Measurements from ENCODE around the gene GPR150.
"Not testable (repeated sequence)": the region's sequence is repeated elsewhere in the genome, so short reads cannot be mapped to it uniquely, and the experiment has no call there.

The GPR150 gene

DNA sequence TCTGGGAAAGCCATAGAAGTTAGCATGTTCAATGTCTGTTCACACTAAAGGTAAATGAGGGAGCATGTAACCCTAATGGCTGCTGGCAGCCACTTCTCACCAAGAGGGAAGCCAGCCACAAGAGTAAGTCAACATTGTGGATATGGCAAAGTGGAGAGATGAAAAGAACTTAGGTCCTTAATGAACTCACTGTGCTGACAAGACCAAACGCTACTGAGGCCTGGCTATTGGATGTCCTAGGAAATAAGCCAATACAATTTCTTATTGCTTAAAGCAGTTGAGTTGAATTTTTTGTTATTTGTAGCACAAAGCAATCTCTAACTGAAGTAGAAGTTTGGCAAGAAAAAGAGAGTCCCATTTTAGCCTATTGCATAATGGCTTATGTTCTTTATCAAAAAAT, 6.8 kb downstream of the GPR150 start:
- no peak for DNase-seq

DNA sequence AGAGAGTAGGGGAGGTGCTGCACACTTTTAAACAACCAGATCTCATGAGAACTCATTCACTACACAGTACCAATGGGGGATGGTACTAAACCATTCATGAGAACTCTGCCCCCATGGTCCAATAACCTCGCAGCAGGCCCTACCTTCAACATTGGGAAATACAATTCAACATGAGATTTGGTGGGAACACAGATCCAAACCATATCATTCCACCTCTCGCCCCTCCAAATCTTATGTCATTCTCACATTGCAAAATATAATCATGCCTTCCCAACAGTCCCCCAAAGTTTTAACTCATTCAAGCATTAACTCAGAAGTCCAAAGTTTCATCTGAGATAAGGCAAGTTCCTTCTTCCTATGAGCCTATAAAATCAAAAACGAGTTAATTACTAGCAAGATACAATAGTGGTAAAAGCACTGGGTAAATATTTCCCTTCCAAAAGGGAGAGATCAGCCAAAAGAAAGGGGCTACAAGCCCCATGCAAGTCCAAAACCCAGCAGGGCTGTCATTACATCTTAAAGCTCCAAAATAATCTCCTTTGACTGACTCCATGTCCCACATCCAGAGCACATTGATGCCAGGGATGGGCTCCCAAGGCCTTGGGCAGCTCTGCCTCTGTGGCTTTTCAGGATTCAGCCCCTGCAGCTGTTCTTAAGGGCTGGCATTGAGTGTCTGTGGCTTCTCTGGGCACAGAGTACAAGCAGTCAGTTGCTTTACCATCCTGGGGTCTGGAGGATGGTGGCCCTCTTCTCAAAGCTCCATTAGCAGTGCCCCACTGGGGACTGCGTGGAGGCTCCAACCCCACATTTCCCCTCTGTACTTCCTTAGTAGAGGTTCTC, 8.3 kb downstream of the GPR150 start:
- no peak for DNase-seq

DNA sequence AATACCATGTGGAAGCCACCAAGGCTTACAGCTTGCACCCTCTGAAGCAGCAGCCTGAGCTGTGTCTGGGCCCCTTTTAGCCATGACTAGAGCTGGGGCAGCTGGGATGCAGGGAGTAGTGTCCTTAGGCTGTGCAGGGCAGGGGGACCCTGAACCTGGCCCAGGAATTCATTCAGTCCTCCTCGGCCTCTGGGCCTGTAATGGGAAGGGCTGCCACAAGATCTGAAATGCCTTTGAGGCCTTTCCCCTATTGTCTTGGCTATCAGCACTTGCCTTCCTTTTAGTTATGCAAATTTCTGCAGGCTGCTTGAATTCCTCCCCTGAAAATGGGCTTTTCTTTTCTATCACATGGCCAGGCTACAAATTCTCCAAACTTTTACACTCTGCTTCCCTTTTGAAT, 9.0 kb downstream of the GPR150 start:
- DNase-seq = no peak

DNA sequence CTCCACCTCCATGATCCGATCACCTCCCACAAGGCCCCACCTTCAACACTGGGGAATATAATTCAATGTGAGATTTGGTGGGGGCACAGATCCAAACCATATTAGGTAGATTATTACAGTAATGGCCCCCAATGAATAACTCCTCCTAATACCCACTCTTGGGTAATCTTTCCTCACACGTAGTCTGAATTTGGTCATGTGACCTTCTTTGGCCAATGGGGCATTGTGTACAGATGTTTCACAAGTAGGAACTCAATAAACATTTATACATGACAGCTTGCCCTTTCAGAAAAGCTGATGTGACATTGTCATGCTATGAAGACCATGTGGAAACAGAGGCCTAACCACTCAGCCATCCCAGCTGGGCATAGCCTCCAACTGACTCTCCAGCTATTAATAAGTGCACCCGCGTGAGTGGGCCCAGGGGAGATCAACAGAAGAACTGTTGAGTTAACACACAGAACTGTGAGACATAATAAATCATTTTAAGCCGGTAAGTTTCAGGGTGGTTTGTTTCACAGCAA, 10.6 kb downstream of the GPR150 start:
- no peak for DNase-seq

DNA sequence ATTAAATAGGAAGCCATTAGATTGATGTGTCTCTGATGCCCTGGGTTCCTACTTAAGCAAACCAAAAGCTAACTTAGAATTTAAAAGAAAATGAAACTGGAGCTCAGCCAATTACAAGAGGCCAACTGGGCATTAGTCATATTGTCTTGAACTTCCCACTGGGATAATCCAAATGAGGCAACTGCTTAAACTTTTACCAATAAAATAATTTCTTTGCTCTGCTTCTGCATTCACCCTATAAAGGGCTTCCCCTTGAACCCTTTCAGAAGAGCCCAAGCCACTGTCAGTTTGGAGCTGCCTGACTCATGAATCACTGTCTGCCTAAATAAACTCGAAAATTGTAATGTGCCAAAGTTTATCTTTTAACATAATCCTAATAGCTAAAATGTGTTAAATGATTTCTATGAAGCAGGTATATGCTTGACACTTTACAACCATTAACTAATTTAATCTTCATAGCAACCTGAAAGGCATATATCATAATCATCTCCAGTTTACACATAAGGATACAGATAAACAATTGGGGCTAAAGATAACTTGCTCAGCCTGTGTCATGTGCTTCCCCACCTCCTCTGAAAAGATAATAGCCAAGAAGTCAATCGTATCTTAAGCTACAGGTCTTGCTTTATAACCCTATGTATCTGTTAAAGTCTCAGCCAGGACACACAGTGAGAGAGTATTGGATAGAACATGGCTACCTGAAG, 11.5 kb downstream of the GPR150 start:
- DNase-seq = no peak

DNA sequence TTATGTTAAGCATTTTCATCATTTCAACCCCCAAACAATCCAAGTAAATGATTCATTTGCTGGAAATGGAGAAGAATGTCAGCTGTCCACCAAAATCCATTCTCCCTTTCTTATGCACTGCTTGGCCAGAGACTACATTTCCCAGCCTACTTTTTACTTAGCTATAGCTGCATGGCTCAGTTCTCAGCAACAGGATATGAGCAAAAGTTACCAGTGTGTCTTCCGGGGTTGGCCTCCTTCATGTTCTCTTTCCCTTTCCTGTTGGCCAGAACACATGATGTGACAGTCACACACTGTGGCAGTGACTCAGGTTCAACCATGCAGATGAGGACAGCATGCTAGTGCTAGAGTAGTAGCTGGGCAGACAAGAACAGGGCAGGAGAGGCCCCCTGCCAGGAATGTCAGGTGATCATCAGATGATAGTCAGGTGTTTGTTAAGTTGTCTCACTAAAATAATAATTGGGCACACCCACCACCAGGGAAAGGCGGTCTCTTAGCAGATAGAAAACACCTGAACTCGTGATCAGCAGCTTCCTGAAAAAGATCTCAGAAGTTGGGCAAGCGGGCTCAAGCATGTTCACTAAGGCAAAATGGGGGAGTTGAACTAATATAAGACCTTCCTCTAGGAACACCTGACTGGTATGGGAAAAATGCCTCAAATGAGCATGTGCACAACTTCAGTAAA, 12.2 kb downstream of the GPR150 start:
- peak; percentile 52 for DNase-seq

DNA sequence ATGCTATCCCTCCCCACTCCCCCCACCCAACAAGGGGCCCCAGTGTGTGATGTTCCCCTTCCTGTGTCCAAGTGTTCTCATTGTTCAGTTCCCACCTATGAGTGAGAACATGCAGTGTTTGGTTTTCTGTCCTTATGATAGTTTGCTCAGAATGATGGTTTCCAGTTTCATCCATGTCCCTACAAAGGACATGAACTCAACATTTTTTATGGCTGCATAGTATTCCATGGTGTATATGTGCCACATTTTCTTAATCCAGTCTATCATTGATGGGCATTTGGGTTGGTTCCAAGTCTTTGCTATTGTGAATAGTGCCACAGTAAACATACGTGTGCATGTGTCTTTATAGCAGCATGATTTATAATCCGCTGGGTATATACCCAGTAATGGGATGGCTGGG, 13.1 kb downstream of the GPR150 start:
- not testable (repeated sequence) for DNase-seq

DNA sequence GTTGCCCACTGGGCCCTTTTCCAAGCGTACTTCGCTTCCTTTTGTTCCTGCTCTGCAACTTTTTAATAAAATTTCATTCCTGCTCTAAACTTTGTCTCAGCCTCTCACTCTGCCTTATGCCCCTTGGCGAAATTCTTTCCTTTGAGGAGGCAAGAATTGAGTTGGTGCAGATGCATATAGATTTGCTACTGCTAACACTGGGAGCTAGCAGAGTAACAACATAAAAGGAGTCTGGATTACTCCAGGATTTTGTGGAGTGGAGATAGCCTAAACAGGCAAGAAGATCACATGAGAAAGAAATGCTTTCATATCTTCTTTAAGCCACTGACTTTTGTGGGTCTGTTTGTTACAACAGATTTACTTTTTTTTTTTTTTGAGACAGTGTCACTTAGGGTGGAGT, 13.8 kb downstream of the GPR150 start:
- no peak for DNase-seq

DNA sequence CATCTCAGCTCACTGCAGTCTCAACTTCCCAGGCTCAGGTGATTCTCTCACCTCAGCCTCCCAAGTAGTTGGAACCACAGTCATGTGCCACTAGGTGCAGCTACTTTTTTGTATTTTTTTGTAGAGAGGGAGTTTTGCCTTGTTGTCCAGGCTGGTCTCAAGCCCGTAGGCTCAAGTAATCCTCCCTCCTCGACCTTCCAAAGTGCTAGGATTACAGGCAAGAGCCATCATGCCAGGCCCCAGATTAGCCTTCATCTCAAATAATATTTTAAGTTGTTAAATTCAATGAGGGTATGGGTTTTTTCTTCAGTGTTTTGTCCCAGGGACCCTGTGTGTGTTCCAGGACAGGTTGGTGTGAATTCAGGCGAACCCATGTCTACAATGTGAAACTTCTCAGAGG, 14.2 kb downstream of the GPR150 start:
- no peak for DNase-seq

DNA sequence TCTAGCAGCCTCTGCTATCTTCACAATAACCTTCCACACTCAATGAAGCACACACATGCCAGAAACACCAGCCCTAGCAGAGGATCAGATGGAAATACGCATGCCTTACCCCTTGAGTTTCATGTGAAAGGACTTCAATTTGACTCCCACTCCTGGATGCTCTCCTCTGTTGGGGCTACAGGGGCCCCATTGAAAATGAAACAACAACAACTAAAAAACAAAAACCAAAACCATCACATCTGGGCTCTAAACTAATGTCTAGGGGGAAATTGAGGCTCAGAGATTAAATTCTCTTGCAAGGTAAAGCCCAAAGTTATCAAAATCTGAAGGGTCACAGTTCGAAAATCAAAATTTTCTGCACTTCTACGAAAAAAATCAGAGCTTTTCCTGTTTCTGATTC, 18.7 kb downstream of the GPR150 start:
- DNase-seq = no peak

DNA sequence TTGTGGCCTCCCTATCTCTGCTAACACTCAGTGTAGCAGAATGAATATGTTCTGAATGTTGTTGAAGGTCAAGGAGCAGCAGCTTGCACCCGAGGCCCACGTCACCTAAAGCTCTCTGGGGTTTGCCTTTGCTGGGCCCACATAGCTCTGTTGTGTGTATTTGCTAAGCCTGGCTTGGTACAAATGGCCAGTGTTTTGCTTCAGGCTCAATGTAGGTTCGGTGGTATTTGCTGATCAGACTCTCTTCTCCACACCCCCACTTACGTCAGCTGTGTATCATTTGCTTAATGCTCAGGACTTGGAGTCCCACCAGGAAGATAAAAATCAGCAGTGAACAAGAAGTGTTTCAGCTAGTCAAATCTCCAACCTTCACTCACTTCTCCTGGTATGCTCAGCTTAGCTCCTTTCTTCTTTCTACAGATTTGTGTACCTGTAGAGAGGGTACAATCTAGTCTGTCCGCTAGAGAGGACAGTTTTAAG, 21.9 kb downstream of the GPR150 start:
- DNase-seq = no peak

DNA sequence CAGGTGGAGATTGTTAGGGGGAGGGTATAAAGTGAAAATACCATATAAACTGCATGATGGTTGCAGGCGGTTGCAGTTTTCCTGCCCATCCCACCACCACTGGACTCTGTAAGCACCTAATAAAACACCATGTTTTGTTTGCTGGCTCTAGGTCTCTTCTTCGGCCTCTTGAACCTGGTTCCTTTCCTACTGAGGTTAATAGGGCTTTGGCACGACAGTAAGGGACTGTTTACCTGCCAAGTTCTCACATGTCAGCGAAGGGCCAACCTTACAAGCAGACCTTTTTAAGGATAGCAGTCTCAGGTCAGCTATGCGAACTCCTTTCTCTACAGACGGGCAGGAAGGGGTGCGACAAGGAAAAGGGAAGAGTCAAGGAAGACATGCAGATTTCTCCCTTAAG, 23.3 kb downstream of the GPR150 start:
- DNase-seq = no peak

DNA sequence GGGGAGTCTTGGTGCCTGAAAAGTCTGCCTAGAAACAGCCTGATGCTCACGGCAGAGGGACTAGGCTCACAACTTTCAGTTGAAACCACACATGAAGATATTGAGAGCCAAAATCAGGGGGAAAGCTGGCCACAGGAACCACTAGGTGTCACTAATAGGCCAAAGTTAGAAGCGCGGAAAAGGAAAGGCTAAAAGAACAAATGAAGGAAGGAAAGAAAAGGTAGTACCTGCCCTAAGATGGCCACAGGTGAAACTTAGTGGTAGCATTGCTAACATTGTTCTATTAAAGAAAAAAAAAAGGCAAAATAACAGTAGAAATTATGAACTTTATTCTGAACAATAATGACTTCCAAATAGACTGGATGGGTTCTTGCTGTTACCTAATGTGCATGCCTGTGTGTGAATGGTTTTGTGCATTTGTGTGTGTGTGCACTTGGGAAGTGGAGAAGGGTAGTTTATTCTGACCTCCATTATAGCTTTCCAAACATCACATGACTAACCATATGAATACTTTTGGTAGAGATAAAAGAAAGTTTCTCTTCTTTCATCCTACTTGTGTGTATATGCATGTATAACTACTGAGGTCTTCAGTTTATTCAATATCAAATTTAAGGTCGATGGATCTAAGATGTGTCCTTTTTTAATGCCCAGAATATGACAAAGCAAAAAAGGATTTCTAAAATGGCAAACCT, 24.6 kb downstream of the GPR150 start:
- peak; percentile 33 for DNase-seq

DNA sequence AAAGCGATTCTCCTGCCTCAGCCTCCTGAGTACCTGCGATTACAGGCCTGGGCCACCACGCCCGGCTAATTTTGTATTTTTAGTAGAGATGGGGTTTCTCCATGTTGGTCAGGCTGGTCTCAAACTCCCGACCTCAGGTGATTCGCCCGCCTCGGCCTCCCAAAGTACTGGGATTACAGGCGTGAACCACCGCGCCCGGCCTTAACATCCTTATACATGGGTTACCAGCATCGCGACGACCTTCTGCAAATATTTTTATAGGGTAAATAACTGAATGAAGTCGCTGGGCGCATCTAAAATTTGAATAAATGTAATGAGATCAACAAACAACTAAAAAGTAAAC, 26.3 kb downstream of the GPR150 start:
- not testable (repeated sequence) for DNase-seq

DNA sequence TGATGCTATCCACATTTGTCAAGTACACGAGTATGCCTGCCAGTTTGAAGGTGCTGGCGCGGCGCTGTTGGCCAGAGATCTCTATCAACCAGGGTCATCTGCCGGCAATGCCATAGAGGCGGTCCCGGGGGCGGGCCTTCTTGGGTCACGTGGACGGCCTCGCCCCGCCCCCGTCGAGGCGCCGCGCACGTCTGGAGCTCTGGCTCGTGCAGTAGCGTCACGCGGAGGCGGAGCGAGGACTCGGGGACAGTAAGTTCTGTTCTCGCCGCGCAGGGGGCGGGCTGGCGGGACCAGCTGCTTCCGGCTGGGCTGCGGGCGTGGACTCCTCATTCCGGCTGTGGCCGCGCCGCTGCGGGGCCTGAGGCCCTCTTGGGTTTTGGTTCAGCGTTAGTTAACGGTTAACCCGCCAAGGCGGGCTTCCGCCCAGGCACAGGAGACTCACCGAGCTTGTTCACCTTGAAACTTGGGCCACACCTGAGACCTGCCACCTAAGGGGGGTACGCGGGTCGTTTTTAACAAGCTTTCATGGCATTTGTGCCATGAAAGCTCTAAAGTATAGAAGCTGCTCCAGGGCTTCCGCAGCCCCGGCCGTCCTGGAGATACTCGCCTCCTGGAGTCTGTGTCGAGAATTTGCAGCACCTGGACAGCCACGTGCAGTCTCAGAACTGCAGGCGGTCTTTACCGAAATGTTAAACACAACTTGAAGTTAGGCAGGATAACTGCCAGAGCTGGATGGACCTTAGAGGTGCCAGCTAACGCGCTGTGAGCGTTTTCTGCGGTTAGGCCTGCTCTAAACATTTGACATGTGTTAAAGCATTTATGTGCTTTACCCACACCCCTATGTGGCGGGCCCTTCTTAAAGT, 26.9 kb downstream of the GPR150 start, which contains the start of gene RFESD:
Gene RFESD (plus strand): TSS at position 209 of the 863 bp plus-strand sequence. CDS start 5,495 bp downstream, outside the sequence.
- peak; percentile 91 for DNase-seq

DNA sequence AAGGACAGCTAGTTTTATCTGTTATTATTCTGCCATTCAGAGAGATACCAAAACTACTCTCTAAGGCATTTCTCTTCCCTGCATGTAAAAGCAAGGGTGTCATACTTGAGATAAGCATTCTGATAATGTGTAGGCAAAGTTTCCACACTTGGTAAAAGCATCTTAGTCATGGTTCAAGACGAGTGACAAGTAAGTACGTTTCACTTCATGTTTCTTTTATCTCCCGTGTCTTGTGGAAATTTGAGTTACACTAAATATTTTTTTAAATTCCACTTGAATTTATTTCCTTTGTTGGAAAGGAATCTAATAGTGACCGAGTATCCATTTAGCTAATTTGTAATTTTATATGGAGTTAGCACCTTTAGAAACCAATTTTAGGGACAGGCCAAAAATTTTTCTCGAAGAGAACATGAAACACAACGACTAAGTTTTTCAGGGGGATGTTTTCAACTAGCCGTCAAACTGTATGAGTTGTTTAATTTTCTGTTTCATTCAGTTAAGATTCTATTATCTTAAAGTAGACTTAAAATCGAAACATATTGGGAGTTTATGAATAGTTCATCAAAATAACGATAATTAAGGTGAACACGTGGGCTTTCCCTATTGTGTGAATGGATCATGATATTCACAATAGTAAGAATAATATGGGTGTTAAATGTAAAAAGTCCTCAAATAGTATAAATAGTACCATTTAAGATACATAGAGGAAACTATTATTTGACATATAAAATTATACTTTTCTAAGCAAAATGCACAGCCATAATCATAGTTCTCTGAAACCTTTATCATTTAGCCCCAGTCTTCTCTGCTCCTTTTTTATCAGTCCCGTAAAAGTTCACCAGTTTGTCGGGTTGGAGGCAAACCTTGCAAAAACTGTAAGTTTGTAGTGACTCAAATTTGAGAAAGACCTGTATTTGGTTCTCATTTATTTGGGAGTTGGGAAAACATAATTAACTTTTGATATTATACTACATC, 28.3 kb downstream of the GPR150 start:
- DNase-seq = no peak

DNA sequence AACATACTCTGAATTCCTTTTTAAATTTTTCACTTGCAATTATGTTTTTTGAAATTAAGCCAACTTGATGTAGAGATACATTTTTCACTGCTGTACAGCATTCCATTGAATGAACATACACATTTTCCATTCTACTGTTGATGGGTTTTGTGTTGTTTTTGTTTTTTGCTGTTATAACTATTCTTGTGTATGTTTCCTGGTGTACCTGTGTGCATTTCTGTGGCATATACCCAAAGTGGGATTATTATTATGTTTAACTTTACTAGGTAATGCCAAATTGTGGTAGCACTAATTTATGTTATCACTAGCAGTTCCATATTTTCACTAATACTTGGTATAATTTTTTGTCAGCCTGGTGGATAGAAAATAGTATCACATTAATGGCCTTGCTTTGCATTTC, 29.4 kb downstream of the GPR150 start:
- DNase-seq = no peak

DNA sequence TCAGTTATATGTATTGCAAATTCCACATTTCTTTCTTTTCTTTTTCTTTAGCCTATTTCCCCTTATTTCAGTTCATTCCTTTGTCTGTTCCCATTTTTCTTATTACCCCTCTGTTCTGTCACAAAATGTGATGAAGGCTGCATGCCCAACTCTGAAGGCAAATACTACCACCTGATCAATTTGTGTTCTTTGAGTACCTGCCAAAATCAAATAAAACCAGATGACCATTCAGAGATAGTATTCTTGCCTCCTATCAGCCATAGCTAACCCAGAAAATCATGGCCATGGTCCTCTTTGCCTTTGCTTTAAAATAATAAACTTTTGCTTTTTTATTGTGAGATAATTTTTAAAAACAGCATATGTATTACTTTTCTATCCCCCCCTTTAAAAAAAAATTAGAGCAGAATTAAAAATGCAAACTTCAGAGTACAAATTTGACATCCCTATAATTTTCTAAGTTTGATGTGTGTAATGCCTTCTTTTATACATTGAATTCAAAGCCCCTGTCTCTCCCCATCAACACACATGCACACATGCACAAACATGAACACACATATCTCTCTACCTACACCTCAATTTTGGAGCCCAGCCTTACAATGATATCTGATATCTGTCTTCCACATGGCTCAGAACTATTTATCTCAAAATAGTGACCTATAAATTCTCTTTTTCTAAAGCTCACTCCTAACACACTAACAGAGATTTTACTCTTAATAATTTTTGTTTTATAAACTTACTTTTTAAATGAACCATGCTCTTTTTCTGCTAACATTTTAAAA, 30.1 kb downstream of the GPR150 start:
- no peak for DNase-seq

DNA sequence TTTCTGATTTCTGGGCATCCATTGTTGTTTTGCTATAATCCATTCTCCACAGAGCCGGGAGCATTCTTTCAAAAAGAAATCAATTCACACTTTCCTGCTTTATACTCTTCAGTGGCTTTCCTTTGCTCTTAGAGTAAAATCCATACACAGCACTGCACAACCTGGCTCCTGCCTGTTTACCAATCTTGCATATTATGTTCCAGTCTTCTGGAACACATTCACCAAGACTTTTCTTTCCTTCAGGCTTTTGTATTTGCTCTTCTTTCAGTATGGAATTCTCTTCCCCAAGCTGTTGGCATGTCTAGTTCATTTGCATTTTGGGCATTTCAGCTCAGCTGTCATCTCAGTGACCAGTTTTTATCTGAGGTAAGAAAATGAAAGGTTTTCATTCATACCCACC, 33.0 kb downstream of the GPR150 start:
- no peak for DNase-seq

DNA sequence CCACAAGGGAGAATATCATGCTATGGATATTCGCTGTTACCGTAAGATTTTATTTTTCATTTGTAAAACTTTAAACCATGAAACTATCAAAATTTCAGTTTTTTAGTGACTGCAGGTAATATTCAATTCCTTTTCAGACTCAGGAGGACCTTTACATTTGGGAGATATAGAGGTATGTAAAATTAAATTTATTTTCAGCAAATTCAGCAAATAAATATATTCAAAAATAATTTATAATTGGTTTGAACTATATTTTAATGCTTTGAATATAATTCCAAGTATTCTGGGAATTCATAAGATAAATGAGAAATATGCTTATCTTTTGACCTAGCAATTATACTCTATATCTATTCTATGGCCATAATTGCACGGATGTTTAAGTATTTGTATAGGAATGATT, 34.3 kb downstream of the GPR150 start:
- no peak for DNase-seq
